NB4 (cell line): ENCODE measurements around the gene SMOC2.

Source experiments
- MYC ChIP-seq: IDR thresholded peaks from 2 replicates; pipeline ENCODE4 v1.6.1; 2011; ENCODE audit warnings: low read depth, low read length
- POLR2A ChIP-seq: IDR thresholded peaks from 2 replicates; pipeline ENCODE4 v1.6.1; 2011; ENCODE audit warnings: mild to moderate bottlenecking; ENCODE audit not compliant: insufficient read length; ENCODE audit errors: extremely low read depth
- TF ChIP-seq, protein P1 (sequence below): IDR thresholded peaks from one replicate; pipeline ENCODE4 v1.5.1; 2012; ENCODE audit warnings: low read depth, low read length
- TF ChIP-seq, protein P2 (sequence below): IDR thresholded peaks from 2 replicates; pipeline ENCODE4 v1.6.1; 2011; ENCODE audit warnings: low read depth, low read length

DNA sequence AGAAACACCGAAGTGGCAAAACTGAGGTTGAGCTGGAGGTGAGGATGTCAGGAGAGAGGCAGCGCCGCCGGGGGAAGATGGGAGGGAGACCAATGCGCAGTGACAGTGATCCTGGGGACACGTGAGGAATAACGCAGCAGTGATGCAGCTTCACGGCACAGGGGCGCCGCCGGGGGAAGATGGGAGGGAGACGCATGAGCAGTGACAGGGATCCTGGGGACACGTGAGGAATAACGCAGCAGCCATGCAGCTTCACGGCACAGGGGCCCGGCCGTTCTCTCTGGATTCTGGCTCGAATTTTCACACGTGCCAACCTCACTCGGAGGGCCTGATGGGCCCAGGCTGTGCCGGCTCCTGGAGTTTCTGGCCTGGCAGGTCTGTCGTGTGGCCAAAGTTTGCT lies 94.7 kb downstream of the SMOC2 start:
- TF ChIP-seq, protein P1, sequence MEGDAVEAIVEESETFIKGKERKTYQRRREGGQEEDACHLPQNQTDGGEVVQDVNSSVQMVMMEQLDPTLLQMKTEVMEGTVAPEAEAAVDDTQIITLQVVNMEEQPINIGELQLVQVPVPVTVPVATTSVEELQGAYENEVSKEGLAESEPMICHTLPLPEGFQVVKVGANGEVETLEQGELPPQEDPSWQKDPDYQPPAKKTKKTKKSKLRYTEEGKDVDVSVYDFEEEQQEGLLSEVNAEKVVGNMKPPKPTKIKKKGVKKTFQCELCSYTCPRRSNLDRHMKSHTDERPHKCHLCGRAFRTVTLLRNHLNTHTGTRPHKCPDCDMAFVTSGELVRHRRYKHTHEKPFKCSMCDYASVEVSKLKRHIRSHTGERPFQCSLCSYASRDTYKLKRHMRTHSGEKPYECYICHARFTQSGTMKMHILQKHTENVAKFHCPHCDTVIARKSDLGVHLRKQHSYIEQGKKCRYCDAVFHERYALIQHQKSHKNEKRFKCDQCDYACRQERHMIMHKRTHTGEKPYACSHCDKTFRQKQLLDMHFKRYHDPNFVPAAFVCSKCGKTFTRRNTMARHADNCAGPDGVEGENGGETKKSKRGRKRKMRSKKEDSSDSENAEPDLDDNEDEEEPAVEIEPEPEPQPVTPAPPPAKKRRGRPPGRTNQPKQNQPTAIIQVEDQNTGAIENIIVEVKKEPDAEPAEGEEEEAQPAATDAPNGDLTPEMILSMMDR = no peak
- TF ChIP-seq, protein P2, sequence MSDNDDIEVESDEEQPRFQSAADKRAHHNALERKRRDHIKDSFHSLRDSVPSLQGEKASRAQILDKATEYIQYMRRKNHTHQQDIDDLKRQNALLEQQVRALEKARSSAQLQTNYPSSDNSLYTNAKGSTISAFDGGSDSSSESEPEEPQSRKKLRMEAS = no peak
- TF ChIP-seq POLR2A = no peak
- no peak for TF ChIP-seq MYC
